DND-41 (cell line): ENCODE measurements around the gene KRT12.

Experiments
- ATAC-seq: fragments of 200-7000 bp; cut with Tn5 transposase; 3 replicates; pipeline ENCODE4 v1.9.1; 2021; ENCODE audit warnings: low read depth; ENCODE audit not compliant: insufficient read depth
- DNase-seq: peaks from one replicate; pipeline ENCODE4 v3.0.0-alpha.2; 2020
- H2AFZ ChIP-seq: 2 replicates; pipeline ENCODE4 v1.6.0; 2012; ENCODE audit warnings: low read depth, low read length
- H3K27ac ChIP-seq: 2 replicates; pipeline ENCODE4 v1.5.1; 2012; ENCODE audit warnings: low read length, inconsistent platforms
- H3K27me3 ChIP-seq: fragments of 200-600 bp; sonication (generic); 2 replicates; pipeline ENCODE4 v1.6.0; 2012; ENCODE audit warnings: low read length, mild to moderate bottlenecking, inconsistent platforms; ENCODE audit not compliant: insufficient read depth, poor library complexity
- H3K36me3 ChIP-seq: 2 replicates; pipeline ENCODE4 v1.5.1; 2012; ENCODE audit warnings: low read length, inconsistent platforms; ENCODE audit not compliant: insufficient read depth
- H3K4me1 ChIP-seq: 2 replicates; pipeline ENCODE4 v1.5.1; 2012; ENCODE audit warnings: mild to moderate bottlenecking, low read length; ENCODE audit not compliant: insufficient read depth
- H3K4me2 ChIP-seq: 2 replicates; pipeline ENCODE4 v1.6.0; 2012; ENCODE audit warnings: mild to moderate bottlenecking, moderate library complexity, low read length, inconsistent platforms; ENCODE audit not compliant: insufficient read depth
- H3K4me3 ChIP-seq, 2 experiments: fragments of 200-600 bp in 1 of 2; shearing (Covaris generic) in 1 of 2; 2 replicates each; pipeline ENCODE4 v1.5.1; 2012 to 2016; ENCODE audit warnings: inconsistent platforms in 2 of 2, low read length in 2 of 2, mild to moderate bottlenecking in 2 of 2, low read depth in 1 of 2, moderate library complexity in 1 of 2
- H3K79me2 ChIP-seq: 2 replicates; pipeline ENCODE4 v1.6.0; 2012; ENCODE audit warnings: low read length, inconsistent platforms; ENCODE audit not compliant: insufficient read depth
- H3K9ac ChIP-seq: 2 replicates; pipeline ENCODE4 v1.6.0; 2012; ENCODE audit warnings: low read depth, mild to moderate bottlenecking, inconsistent platforms, low read length, moderate library complexity
- H3K9me3 ChIP-seq: 2 replicates; pipeline ENCODE4 v1.5.1; 2012; ENCODE audit warnings: low read length, moderate library complexity, mild to moderate bottlenecking, inconsistent platforms; ENCODE audit not compliant: insufficient read depth, severe bottlenecking
- H4K20me1 ChIP-seq: 2 replicates; pipeline ENCODE4 v1.6.0; 2012; ENCODE audit warnings: low read length; ENCODE audit not compliant: insufficient read depth
- EZH2 ChIP-seq: IDR thresholded peaks from 3 replicates; pipeline ENCODE4 v1.6.1; 2012; ENCODE audit warnings: borderline replicate concordance, low read depth, mild to moderate bottlenecking, moderate library complexity, low read length, inconsistent platforms; ENCODE audit not compliant: severe bottlenecking
- TF ChIP-seq, protein P1 (sequence below): IDR thresholded peaks from 2 replicates; pipeline ENCODE4 v1.5.1; 2012; ENCODE audit warnings: borderline replicate concordance, low read length, moderate library complexity, mild to moderate bottlenecking; ENCODE audit not compliant: poor library complexity, severe bottlenecking; ENCODE audit errors: extremely low read depth

The KRT12 gene

GRCh38 chr17:40818343-40818732 lies 48.7 kb downstream of the KRT12 start:
- Histone ChIP-seq H3K27ac (peak overlapping the region; percentile 75), H4K20me1 (no peaks in the 10 kb centered on the region), H3K36me3 (peaks cover 6% of the 10 kb centered on the region), H3K4me3 (peak overlapping the region; percentile 80 to 97), H3K9ac (peak overlapping the region; percentile 74), H3K4me1 (peaks cover 28% of the 10 kb centered on the region), H3K9me3 (no peaks in the 10 kb centered on the region), H2AFZ (peak overlapping the region; percentile 71), H3K27me3 (no peaks in the 10 kb centered on the region), H3K79me2 (peaks cover 18% of the 10 kb centered on the region), H3K4me2 (peak overlapping the region; percentile 87)
- TF ChIP-seq, protein P1, sequence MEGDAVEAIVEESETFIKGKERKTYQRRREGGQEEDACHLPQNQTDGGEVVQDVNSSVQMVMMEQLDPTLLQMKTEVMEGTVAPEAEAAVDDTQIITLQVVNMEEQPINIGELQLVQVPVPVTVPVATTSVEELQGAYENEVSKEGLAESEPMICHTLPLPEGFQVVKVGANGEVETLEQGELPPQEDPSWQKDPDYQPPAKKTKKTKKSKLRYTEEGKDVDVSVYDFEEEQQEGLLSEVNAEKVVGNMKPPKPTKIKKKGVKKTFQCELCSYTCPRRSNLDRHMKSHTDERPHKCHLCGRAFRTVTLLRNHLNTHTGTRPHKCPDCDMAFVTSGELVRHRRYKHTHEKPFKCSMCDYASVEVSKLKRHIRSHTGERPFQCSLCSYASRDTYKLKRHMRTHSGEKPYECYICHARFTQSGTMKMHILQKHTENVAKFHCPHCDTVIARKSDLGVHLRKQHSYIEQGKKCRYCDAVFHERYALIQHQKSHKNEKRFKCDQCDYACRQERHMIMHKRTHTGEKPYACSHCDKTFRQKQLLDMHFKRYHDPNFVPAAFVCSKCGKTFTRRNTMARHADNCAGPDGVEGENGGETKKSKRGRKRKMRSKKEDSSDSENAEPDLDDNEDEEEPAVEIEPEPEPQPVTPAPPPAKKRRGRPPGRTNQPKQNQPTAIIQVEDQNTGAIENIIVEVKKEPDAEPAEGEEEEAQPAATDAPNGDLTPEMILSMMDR, result no peak
- no peak for TF ChIP-seq EZH2
- DNase-seq (no peak), ATAC-seq (no peak)

GRCh38 chr17:40817103-40817682 lies 49.8 kb downstream of the KRT12 start:
- Histone ChIP-seq H3K36me3 (peaks cover 6% of the 10 kb centered on the region), H3K4me3 (no peak overlapping the region), H3K4me1 (peaks cover 28% of the 10 kb centered on the region), H4K20me1 (no peaks in the 10 kb centered on the region), H3K4me2 (peak overlapping the region; percentile 87; the same call in 1 of the 2 replicates), H2AFZ (no peak overlapping the region), H3K79me2 (peaks cover 18% of the 10 kb centered on the region), H3K27ac (no peak overlapping the region), H3K9ac (no peak overlapping the region), H3K9me3 (no peaks in the 10 kb centered on the region), H3K27me3 (no peaks in the 10 kb centered on the region)
- TF ChIP-seq, protein P1, result no peak
- TF ChIP-seq EZH2, result no peak
- DNase-seq (no peak), ATAC-seq (no peak)

DNA sequence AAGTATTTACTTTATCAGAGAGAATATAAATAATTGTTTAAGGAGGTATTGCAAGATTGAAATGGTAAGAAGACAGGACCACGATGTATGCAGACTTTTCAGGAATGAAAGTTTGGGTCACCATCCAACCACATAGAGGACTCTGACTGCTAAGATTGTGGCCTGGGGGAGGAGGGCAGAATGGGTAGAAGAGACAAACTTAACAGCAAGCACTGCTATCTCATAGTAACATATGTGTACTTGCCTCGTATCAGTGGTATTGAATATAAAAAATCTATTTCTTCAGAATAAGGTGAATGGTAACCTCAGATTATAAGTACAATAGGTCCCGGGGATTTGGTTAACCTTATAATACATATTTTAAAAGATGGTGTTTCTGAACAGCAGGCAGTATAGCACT lies 50.5 kb downstream of the KRT12 start:
- Histone ChIP-seq H3K4me2 (no peak overlapping the region), H4K20me1 (no peaks in the 10 kb centered on the region), H3K4me1 (peaks cover 28% of the 10 kb centered on the region), H3K79me2 (peaks cover 18% of the 10 kb centered on the region), H3K9me3 (no peaks in the 10 kb centered on the region), H3K36me3 (peaks cover 6% of the 10 kb centered on the region), H3K27ac (no peak overlapping the region), H3K27me3 (no peaks in the 10 kb centered on the region), H2AFZ (no peak overlapping the region), H3K9ac (no peak overlapping the region), H3K4me3 (no peak overlapping the region)
- ATAC-seq (no peak), DNase-seq (no peak)
- TF ChIP-seq, protein P1, result no peak
- no peak for TF ChIP-seq EZH2
